HG02623 (cell line): ENCODE results near the gene APOL2.
"Not testable (repeated sequence)": the region's sequence is repeated elsewhere in the genome, so short reads cannot be mapped to it uniquely, and the experiment has no call there.

ENCODE experiments used
- ATAC-seq: cut with Tn5 transposase; IDR thresholded peaks from one replicate; pipeline ENCODE4 v1.9.1; 2021; ENCODE audit warnings: moderate library complexity; ENCODE audit not compliant: unreplicated experiment

Gene APOL2

GRCh38 chr22:36263216-36263673 lies 23.9 kb upstream of the APOL2 start:
- not testable (repeated sequence) for ATAC-seq

- ATAC-seq: not testable (repeated sequence)
Observed at GRCh38 chr22:36262307-36262706, 23.0 kb upstream of the APOL2 start.

- not testable (repeated sequence) for ATAC-seq
Observed at GRCh38 chr22:36261675-36262074, 22.3 kb upstream of the APOL2 start.

GRCh38 chr22:36259615-36260300 lies 20.4 kb upstream of the APOL2 start:
- ATAC-seq: no peak

DNA sequence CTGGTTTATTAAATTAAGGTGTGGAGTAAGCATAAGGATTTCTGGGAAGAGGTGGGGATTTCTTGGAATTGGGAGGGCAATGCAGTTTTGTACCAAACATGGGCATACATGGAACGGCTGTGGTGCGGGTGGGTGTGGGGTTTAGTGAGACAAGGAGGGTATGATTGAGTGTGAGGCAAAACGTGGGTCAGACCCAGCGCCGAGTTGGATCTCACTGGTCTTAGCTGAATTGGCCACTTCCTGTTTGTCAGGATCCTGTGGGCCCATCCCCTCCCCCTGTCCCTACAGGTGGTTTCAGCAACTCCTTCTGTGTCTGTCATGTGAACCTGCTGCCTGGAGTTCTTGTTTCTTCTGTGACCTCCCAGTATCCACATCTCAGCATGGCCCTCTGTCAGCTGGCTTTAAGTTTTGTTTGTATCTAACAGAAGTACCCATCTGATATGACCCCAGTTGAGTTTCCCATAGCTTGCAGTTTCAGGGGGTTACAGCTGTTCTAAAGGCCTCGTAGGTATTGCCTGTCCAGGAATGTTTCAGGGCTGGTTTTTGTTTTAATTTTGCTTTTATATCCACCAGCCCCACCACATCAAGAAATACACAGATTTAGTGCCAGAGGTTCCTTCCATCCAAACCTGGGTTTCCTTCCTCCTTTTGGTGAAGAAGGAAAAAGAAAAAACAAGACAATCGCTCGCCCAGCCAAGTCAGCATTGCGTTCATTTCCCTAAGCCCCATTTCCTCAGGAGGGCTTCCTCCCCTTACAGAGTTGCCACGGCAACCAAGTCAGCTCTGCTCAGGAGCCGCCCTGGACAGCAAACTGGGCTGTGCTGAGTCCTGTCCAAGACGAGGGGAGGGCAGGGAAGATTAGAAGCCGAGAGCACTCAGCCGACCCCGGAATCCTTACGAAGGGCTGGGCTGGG lies 19.6 kb upstream of the APOL2 start:
- ATAC-seq: no peak

DNA sequence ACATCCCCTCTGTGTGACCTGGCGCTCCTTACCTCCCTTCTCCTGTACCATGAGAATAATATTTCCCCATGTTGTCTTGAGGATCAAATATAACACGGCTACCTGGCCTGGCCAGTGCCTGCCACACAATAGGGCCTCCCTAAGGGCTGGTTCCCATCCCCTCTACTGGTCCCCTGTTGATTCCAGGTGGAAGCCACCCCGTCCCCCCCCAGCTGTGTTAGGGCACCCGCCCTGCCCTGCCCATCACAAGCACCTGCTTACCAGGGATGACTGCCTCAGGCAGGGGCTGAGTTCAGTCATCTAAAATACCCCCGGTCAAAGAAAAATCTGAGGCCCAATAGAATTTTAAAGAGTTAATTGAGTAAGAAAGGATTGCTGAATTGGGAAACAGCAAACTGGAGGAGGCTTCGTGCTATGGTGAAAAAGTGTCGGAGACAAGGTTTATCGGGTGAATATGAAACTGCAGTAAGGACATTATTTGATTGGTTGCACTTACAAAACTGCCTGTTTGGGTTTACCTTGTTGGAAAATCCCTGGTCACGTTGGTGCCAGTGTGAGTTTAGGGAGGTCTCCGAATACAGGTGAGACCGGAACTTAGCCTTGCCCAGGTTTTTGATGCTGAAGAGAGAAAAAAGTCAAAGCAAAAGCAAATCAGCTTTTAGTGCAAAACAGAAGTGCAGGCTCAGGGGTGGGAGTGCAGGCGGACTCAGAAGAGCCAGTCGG lies 18.8 kb upstream of the APOL2 start:
- no peak for ATAC-seq

- ATAC-seq: no peak
Observed at GRCh38 chr22:36257308-36257707, 18.0 kb upstream of the APOL2 start.

DNA sequence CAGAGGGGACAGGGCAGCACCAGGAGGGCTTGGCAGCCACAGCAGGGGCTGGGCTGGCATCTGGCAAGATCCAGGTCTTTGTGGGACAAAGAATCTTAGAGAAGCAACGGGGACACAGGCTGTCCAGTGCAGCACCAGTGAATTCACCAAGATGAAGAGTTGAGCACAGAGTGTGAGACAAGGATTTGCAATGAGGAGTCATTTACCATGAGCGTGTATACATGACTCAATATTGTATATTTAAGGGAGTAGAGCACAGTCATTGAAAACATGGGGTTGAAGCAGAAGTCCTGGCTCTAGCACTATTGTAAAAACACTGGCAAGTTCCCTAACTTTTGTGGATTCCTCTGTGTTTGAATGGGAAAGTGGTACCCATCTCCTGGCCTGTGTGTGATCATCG lies 17.2 kb upstream of the APOL2 start:
- no peak for ATAC-seq

DNA sequence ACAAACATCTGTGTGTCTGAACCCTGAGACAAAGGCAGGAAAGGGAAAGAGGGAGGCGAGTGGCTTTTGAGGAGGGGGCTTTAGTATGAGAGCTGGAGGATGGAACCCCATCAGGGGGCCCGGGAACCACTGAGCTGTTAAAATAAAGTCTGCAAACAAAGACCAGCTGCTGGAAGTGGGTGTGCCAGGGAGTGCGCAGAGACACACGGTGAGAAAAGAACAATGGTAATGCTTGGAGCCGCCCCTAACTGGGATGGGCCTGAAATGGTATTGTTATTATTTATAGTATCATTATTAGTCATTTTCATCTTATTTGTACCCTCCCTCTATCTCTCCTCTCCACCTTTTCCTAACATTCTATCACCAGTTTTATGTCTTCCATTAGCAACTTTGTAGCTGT lies 16.2 kb upstream of the APOL2 start:
- ATAC-seq: not testable (repeated sequence)

DNA sequence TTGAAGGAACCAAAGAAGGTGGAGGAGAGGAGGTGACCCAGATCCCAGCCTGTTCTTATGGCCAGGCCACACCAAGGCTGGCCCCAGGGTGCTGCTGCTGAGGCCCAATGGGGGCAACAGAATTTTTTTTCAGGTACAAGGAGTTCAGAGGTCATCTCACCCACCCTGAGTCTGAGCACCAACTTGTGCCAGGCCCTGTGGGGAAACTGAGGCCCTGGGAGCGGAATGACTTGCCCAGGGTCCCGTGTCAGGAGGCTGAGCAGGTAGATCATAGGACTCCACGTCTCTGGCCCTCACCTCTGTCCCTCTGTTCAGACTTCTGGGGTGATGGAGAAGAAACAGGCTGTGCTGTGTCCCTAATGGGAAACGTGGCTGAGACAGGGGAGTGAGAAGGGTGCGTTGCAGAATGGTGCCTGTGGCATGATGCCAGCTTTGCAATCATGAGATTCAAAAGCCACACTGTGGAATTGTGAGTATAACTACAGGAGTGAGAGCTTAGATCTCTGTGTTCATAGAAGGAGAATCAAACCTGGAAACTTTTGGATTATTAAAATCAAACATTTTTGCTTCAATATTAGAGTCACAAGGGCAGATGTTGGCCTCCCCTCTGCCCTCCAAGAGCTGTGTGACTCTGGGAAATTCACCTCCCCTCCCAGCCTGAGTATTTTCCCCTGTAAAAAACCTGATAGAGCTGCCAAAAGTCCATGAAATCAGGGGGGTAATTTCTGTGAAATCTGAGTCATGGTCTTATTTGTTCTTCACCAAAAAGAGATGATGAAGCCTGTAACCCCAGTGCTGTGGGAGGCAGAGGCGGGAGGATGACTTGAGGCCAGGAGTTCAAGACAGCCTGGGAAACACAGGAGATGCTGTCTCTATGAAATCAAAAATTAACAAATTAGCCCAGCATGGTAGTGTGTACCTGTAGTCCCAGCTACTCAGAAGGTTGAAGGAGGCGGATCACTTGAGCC lies 14.5 kb upstream of the APOL2 start:
- no peak for ATAC-seq

DNA sequence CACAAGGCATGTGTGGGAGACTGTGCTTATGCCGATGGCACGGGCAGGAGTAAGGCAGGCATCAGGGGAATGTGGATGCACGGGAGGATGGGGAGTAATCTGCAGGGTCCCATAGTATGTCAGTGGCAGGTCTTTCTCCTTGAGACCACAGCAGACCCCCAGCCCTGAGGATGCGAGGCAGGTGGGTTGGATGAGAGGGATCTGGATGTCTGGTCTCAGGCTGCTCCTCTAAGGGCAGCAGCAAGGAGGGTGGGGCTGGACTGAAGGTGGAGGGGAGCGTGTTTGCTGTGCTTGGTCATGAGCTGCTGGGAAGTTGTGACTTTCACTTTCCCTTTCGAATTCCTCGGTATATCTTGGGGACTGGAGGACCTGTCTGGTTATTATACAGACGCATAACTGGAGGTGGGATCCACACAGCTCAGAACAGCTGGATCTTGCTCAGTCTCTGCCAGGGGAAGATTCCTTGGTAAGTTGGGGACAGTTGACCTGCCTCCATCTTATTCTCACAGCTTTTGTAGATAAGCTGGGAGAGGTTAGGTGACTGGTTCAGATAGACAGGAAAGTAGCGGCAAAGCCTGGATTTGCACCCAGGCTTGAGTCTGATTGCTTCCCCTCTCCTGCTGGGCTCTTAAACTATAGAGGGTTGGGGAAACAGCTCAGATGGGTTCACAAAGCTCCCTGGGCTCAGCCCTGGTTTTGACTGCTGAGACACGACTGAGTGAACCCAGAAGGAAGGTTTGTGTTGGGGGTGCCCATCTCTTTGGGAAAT lies 13.6 kb upstream of the APOL2 start, which contains the start of gene APOL1:
APOL1 (plus strand) TSS at position 380 of the 769 bp plus-strand sequence. CDS start 1,823 bp downstream, outside the sequence.
- no peak for ATAC-seq

- not testable (repeated sequence) for ATAC-seq
Observed at GRCh38 chr22:36251979-36252608, 12.8 kb upstream of the APOL2 start.

DNA sequence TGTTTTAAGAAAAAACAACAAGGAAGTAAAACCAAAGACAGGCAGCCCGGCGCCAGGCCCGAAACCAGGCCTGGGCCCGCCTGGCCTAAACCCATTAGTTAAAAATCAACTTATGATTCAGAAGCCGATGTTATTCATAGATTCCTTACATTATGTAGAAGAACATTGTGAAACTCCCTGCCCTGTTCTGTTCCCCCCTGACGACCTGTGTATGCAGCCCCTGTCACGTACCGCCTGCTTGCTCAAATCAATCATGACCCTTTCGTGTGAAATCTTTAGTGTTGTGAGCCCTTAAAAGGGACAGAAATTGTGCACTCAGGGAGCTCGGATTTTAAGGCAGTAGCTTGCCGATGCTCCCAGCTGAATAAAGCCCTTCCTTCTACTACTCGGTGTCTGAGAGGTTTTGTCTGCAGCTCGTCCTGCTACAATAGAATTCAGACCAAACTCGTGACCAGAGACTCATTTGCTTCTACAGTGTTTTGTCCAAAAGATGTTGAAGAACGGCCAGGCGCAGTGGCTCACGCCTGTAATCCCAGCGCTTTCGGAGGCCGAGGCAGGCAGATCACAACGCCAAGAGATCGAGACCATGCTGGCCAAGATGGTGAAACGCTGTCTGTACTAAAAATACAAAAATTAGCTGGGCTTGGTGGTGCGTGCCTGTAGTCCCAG lies 11.1 kb upstream of the APOL2 start:
- not testable (repeated sequence) for ATAC-seq

DNA sequence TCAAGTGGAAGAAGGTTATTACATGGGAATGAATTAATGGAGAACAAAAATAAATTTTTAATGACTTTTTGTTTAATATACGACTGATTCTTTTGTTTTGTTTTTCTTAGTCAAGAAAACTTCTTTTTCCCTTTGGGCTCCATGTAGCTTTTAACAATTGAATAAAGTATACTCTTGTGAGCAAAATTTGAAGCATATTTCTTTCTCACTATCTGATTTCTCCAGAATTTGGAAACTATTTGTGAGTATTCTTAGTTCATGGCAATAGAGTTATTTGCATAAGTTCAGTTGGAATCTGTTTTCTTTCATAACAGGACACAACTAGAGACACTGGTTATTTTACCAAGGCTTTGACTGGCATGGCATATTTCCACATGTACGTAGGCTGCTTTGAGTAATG lies 9.8 kb upstream of the APOL2 start:
- no peak for ATAC-seq

- ATAC-seq: no peak
Observed at GRCh38 chr22:36247955-36248354, 8.6 kb upstream of the APOL2 start.

DNA sequence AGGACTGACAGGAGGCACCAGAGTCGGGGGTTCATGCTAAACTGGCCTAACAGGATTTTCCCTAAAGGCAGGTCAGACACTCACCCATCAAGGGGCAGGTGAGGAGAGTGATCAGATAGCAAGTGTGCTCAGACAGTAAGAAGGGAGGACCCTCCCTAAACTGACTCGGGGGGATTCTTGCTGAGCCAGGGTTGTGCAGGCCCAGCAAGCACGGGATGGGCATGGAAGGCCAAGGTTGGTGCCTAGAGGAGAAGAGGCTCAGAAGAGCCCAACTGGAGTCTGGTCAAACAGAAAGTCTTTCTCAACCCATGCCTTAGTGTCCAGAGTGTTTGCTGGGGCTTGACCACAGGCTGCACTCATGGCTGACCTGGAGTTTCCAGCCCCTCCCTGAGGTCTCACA lies 7.4 kb upstream of the APOL2 start:
- no peak for ATAC-seq

- ATAC-seq: no peak
Observed at GRCh38 chr22:36245805-36246356, 6.6 kb upstream of the APOL2 start.
